GM18517 (cell line): ENCODE data around the gene ATP2B2.
"Not testable (repeated sequence)": the region's sequence is repeated elsewhere in the genome, so short reads cannot be mapped to it uniquely, and the experiment has no call there.

Source experiments
- ATAC-seq: cut with Tn5 transposase; IDR thresholded peaks from one replicate; pipeline ENCODE4 v1.9.1; 2021; ENCODE audit warnings: mild to moderate bottlenecking, moderate library complexity; ENCODE audit not compliant: unreplicated experiment

ATP2B2 gene

GRCh38 chr3:10310578-10310977, 194.8 kb downstream of the ATP2B2 start:
- ATAC-seq = no peak

DNA sequence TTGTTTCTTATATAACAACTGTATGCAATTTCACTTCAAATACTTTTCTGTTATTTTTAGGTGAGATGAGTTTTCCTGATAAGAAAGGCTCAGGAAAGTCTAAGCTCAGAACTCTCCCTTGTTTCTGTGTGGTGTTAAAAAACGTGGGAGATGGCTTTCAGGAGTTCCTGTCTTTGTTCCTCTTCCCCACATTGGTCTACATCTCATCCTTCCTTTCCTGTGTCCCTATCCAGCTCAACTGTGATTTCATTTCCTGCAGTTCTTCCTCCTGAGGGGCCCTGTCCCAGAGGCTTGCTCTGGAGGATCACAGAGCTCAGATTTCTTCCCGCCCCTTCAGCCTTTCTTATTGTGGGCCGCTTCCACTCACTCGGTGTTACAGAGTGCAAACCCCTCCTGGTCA, 195.7 kb downstream of the ATP2B2 start:
- no peak for ATAC-seq

GRCh38 chr3:10308678-10309077, 196.7 kb downstream of the ATP2B2 start:
- ATAC-seq = no peak

- no peak for ATAC-seq
Observed at GRCh38 chr3:10306156-10306555, 199.2 kb downstream of the ATP2B2 start.

GRCh38 chr3:10305331-10305902, 200.0 kb downstream of the ATP2B2 start:
- ATAC-seq = no peak

GRCh38 chr3:10304905-10305304, 200.5 kb downstream of the ATP2B2 start:
- ATAC-seq = no peak

- ATAC-seq = no peak
Observed at GRCh38 chr3:10303785-10304184, 201.6 kb downstream of the ATP2B2 start.

GRCh38 chr3:10303105-10303504, 202.3 kb downstream of the ATP2B2 start:
- ATAC-seq = no peak

DNA sequence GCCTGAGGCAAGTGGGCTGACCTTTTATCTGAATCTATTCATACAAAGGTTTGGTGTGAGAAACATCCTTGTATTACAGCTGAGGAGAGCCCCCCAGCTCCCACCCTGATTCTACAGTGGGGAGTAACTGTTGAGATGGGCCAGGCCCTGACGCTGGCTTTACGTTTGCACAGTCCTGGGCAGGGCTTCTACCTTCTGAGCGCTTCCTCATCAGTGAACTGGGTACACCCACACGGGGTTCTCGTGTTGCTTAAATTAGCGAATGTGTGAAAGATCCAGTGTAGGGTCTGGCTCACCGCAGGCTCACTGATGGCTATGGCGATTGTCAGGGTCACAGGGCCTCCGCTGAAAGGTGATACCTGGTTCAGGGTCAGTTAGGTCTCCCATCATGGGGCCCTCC, 205.3 kb downstream of the ATP2B2 start:
- no peak for ATAC-seq

- peak; percentile 47 for ATAC-seq
Observed at GRCh38 chr3:10299679-10300078, 205.7 kb downstream of the ATP2B2 start.

DNA sequence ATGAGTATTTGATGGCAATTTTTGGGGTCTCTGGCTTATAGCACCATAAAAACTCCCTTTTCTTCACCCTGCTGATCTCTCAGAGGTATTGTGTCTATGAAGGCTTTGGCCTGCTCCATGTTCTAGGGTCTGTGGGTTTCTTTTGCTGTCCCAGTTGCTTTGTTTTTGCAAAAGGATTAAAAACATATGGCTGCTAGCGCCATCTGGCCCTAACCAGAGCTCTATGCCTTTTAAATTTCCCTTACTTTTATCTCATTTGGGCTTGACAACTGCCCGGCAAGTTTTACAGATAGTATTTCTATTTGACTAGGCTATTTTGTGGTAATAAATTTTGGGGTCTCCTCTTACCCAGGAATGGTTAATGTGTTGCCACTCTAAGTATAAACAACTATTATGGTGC, 206.2 kb downstream of the ATP2B2 start:
- ATAC-seq = no peak

GRCh38 chr3:10298064-10298463, 207.3 kb downstream of the ATP2B2 start:
- ATAC-seq = not testable (repeated sequence)

DNA sequence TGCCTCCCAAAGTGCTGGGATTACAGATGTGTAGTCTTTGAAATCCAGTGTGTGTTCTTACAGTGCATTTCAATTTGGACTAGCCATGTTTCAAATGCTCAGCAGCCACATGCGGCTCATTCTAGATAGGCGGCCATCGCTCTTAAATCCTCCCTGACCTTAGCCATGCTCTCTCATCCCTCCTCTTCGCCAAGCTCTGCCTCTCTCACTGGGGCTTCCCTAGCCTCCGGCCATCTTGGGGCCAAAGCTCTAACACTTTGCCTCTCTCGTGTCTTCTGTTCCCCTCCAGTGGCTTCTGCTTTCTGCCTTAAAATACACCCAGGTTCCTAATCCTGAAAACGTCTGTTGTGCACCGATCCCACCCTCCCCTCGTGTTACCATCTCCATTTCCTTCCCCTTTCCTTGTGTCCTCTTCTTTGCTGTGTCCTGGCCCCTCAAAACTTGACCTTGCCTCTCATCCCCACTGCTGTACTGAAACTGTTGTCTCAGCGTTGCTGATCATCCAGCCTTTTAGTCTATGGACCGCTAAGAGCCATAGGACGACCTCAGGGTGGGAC, 211.3 kb downstream of the ATP2B2 start:
- ATAC-seq = no peak

DNA sequence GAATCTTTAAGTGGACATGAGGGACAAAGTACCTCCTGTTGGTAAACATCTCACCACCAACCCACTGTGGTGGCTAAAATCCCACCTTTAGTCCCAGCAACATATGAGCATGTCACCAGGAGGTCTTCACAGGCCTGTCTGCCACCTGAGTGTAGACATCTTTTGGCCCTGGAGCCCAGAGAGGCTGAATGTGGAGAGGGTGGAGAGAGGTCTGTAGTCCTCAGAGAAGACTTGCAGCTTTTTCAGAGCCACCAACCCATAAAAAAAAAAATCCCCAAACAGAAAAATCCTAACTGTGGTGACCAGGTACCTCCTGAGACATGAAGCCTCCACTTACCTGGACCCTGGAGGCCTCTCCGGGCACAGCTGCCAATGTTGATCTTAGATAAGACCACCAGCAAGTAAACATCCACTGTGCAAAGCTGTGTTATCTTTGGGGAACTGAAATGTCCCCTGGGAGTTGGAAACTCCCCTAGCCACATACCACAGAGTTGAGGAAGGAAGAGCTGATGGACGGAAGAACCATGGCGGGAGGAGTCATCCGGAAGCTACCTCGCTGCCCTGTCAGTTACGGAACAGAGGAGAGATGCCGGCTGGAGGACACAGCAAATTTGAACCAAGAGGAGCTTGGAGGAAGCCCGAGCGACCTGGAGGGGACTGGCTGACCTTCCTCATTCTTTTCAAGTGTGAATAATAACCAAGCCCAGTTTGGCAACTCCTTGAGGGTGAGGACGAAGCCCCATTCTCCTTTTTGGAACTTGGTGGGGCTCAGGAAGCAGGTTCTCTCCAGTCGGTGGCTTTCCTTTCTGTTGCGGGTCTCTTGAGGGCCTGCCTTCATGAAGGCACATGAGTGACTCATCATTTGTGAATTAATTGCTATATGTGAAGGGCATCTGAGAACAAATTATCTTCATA, 212.6 kb downstream of the ATP2B2 start, which contains the start of gene GHRL:
GHRL (minus strand) TSS at position 443 of the 915 bp plus-strand sequence. CDS start 2,767 bp downstream, outside the sequence.
- ATAC-seq = peak; percentile 79

GRCh38 chr3:10291641-10292040, 213.7 kb downstream of the ATP2B2 start:
- ATAC-seq = no peak

- no peak for ATAC-seq
Observed at GRCh38 chr3:10290481-10291176, 214.8 kb downstream of the ATP2B2 start.

DNA sequence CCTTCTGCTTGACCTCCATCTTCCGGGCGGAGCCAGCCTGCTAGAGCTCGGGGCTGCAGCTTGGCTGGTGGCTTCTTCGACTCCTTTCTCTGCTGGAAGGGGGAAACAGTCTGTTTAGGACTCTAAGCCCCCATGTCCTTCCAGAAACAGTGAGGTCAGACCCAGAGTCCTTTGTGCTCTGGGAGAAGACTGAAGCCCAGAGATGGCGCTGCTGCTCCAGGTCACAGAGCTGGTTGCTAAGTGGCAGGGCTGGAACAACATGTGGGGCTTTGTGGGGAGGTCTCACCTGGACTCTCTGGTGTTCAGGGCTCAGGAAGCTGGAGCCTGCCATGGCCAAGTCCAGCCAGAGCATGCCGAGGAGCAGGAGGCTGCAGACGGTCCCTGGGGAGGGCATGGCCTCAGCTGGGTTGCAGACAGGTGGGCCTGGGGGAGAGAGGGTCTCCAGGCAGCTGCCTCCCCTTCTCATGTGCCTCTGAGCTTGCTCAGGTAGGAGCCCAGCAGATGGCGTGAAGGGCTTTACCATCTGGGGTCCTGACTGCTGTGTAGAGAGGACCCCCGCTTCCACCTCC, 215.5 kb downstream of the ATP2B2 start:
- no peak for ATAC-seq

DNA sequence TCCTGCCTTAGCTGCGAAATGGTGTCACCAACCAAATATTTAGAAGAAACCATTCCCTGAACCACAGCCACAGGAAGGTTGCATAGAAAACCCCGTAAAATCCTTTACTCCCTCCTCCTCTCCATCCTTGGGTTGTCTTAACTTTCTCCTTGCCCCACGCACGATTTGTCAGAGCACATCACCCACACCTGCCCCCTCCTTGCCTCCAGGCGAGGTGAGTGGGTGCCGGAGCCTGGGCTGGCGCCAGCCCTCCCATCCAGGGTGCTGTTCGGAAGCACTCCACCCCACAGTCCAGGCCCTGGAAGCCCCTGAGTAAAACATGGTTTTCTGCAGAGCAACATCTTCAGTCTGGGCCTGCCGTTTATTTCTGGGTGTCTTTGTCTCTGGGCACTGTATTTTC, 216.3 kb downstream of the ATP2B2 start:
- ATAC-seq = no peak

- no peak for ATAC-seq
Observed at GRCh38 chr3:10288575-10288960, 216.8 kb downstream of the ATP2B2 start.

DNA sequence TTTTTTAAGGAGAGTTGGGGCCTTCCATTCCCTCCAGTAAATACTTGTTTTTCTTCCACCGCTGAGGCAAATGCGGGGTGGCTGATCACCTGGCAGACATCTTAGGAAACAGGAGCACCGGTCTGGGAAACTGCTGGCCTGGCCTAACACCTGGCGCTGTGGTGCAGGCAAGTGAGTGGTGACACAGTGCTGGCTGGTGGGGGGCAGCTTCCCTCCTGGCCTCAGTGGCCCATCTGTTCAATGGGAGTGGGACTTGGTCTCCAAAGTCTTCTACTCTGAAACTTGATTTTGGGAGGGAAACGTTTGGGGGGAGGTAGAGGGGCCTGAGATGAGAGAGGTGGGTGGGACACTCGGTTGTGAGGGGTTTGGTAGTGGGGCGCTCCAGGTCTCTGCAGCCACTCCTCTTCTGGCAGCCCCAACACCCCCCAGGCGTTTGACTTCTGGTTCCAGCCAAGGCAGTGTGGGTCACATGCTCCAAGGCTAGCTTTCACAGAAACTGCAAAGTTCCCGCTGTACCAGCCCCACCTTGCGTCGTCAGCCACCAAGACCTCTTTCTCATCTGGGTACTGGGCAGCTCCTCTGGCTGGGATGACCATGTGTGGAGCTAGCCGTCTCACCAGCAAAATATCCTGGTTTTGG, 217.3 kb downstream of the ATP2B2 start:
- ATAC-seq = no peak
